HG02938 (cell line): Measurements from ENCODE around the gene ACTL10.
A peak's percentile ranks its signal among the peaks of the same experiment; 100 is the strongest.

Source experiments
- ATAC-seq: cut with Tn5 transposase; IDR thresholded peaks from one replicate; pipeline ENCODE4 v1.9.1; 2021; ENCODE audit warnings: mild to moderate bottlenecking, moderate library complexity; ENCODE audit not compliant: unreplicated experiment

The ACTL10 gene

DNA sequence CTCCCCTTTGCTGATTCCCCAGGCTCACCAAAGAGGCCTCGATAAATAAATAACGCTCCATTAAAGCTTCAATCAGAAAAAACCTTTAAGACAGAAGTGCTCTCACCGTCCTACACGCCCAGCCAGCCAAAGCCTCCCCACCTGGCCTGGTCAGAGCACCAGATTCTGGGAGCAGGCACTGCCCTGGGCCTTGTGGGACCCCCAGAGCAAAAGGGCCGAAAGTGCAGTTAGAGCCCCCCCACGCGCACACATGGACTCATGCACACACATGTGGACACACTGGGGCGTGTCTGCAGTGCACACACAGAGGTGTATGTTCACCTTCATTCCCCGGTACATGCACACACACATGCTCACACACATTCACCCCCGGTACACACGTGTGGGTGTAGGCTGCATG lies 9.4 kb downstream of the ACTL10 start:
- no peak for ATAC-seq

DNA sequence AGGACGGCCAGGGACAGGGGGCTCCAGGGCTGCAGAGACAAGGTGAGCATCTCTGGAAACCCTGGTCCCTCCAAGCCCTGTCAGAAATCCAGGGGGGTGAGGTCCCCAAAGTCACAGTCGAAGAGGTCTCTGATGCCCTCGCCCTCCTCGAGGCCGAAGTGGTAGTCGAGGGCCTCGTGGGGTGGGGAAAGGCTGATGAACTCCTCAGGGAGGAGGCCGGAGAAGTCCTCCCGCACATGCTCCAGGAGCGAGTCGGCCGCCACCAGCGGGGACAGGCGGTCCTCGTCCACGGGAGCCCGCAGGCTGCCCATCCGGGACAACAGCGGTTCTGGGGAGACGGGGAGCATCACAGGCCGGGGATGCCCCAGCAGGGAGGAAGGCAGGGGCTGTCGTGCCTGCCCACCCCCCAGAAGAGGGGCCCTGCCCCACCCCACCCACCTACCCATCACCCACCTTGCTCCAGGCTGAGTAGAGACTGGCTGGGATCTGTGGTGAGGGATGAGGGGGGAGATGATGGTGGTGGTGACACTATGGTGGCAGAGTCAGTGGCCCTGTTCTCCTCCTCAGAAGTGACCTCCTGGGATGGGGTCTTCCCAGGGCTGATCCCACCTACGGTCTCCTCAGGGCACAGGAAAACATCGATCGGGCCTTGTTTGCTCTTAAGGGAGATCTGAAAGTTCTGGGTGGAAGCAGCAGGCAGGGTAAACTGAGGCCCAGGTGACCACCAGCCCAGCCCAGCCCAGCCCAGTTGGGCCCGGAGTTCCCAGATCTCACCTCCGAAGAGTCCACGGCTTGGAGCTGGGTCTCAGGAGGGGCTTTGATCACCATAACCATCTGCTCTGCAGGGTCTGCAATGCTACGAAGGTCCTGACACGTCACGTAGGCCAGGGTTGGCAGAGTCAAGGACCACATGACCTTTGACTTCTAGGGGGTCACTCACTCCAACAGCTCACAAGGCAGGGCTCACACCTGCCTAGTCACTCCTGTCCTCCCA lies 10.2 kb downstream of the ACTL10 start:
- ATAC-seq: no peak

DNA sequence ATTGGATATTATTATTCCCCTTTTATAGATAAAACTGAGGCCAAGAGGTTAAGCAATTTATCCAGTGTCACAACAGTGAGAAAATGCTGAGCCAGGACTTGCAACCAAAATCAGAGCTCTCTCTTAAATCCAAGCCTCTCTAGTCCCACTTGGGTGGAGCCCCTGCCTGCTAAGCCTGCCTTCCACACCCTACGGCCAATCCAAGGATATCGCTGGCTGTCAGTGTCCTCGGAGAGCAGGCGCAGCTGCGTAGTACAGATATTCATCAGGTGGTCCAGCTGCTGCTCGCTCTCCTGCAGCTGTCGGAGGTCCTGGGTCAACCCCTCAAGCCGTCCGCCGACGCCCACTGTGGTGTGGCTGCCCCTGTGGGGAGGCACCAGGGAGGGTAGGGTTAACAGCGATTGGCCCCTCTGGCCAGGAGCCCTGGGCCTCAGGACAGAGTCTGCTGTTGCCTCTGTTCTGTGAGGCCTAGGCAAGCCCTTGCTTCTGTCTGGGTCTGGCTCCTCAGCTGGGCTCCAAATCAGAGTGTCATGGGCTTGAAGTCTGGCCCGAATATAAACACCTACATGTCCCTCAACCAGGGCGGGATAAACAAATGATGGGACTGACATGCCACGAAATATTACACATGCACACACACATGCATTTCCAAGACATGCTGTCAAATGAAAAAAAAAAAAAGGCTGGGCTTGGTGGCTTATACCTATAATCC lies 11.4 kb downstream of the ACTL10 start:
- no peak for ATAC-seq

DNA sequence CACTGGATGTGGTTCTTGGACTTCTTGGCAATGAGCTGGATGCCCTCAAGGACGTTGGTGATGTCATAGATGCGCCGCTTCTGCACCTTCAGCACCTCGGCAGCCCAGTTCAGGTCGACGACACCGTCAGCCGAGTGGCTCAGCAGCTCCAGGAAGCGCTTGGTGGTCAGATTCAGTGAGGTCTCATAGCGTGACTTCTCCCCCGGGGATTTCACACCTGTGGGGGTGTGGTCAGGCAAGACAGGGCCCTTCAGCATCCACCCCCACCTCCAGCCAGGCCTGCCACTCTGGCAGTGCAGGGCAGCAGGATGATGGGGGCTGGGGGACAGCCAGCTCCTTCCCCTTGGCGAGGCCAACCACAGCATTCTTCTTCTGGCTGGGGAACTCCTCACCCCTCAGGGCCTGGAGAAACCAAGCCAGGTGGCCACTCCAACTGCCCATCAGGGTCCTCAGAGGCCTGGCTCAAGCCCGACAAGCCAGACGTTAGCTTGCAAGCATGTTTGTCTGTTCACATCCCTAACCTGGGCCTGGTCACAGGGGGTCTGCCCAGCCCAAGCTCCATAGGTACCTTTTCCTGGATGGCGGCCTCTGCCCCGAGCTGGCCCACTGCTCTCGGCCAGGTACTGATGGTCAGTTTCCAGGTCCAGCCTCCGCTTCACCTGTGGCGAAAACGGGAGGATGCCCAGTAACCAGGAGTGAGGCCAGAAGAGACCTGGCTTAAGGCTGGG lies 13.2 kb downstream of the ACTL10 start:
- peak; percentile 52 for ATAC-seq

DNA sequence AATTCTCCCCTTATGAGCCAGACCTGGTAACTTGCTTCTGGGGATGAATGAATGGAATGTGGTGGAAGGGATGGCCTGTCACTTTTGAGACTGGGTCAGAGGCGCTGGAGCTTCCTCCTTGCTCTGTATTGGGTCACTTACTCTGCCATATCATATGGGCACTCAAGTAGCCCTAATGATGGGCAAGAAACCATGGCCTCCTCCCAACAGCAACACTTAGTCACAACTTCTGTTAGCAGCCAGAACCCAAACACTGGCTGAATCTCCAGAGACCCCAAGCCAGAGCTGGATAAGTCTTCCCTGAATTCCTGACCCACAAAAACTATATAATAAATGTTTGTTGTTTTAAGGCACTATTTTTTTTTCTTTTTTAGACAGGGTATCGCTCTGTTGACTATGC lies 13.9 kb downstream of the ACTL10 start:
- ATAC-seq: no peak

DNA sequence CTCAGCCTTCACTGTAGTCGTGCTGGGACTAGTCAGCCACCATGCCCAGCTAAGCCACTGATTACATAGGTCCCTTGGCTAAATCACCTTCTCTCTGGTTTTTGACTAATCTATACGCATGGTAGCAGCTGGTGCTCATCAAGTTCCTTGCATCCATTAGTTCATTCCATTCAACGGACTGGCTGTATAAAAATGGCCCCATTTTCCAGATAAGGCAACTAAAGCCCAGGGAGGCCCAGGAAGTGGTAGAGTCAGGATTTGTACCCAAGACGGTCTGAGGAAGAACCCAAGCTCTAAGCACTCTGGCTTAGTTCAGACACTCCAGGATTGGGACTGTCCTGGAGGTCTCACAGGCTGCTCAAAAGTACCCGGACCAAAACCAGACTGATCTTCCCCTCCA lies 14.5 kb downstream of the ACTL10 start:
- ATAC-seq: no peak

DNA sequence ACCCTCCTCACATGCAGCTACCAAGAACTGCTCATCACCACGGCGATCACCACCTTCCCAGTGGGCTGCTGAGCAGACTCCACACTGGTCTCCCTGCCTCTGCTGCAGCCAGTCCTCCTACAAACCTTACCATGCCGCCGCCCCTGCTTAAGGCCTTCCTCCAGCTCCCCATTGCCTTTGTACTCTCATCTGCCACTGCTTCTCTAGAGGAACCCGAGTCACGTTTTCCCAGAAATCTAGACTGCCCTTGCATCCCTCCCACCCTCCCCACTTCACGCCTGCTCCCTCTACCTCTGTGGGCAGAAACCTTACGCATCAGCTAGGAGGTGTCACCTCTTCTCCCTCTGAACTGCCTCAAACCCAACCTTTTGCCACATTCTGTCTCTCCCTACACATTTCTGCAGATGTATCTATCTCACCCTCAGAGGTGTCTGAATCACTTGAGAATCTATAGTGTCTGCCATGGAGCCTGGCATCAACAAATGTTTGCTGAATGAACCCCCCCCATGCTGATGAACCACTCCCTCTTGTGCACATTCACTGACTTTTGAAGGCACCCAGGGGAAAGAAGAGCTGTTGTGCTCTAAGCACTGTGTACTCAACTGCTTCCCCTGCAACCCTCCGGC lies 15.1 kb downstream of the ACTL10 start:
- no peak for ATAC-seq

DNA sequence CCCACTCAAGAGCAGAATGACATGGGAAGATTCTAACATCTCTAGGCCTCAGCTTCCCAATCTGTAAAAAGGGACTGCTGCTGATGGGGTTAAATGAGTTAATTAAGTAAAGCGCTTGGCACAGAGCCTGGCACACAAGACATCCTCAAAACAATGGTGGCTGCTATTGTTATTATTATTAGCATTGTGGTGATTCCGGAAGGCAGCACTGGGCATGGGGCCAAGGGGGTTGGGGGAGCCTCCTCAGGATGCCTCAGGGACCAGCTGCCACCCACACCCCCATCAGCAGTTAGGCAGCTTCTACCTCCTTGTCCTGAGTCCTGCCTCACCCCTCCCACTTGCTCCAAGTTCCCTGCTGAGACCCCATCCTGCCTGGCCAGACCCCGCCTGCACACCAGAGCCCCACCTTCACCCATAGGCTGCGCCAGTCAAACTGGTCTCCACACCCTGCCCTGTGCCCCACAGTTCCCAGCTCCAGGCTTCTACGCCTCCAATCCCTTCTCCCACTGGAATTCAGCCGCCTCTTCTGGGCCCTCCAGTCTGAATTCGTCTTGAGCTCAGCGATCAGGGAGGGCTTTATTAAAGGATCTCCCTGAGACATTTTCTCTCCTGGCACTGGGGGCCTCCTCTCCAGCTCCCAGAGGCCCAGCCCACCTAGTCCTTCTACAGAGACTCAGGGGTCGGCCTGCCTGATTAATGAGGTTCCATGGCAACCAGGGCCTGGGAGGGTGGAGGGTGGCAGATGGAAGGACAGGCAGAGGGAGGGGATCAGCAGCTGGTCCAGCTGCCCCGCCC lies 18.0 kb downstream of the ACTL10 start:
- ATAC-seq: no peak

DNA sequence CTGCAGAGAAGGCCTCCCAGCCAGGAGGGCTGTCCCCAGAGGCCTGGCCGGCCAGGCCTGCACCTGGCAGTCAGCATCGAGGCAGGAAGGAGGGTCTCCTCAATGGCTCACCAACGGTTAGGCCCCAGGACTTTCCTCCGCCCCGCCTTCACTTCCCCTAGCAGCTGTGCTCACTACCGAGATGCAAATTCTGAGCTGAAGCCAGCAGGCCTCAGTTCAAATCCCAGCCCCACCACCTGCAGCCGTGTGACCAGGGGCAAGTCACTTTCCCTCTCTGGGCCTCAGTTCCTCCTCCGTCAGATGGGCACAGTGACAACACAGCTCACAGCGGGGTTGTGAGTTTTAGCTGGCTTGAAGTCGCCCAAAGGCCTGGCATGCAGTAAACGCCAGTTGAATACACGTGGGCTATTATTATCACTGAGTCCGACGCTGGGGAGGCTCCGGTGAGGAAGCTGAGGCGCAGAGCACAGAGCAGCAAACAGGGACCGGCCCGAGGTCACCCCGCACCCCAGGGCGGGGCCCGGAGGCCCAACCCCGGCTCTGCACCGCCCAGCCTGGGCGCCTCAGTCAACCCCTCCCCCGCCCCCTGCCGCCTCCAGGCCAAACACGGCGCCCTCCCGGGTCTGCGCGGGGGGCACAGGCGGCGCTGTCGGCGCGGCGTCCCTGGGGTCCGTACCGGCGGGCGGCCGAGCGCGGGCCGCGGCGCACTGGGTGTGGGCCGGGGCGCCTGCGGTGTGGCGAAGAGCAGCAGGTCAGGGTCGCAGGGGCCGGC lies 18.8 kb downstream of the ACTL10 start:
- peak; percentile 37 for ATAC-seq

DNA sequence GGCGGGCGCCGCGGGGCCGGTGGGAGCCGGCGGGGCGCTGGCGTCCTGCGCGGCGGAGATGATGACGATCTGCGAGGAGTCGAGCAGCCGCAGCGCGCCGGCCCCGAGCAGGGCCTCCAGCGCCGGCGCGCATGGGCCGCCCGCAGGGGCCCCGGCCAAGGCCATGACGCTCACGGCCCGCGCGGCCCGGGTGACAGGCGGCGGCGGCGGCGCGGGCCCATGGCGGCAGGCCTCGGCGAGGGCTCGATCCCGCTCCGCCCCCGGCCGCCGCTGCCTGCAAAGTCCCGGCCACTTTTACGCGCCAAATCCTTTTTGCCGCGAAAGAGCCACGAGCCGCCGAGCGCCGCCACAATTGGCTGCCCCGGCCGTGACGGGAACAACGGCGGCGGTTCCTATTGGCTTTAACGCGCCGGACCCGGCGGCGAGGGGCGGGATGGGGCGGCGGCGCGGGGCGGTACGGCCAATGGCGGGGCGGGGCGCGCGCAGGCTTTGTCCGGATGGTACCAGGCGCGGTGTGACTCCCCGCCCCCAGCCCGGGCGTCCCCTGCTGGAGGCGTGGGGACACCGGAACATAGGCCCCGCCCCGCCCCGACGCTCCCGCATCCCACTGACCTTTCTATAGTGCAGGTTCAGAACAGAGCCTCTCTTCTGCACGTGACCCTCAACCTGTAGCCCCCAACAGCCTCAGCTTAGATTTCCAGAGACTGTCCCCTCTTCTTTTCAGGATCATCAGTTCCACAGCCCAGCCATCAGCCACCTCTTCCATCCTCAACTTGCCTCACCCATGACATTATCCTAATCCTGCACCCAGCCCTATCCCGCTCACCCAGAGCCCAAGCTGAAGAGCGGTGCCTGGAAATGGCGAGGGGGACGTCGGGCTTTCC lies 19.6 kb downstream of the ACTL10 start, which contains the start of gene E2F1:
E2F1 (minus strand) TSS at position 286 of the 884 bp plus-strand sequence; CDS start at position 165, 121 bp downstream.
- peak; percentile 71 for ATAC-seq

DNA sequence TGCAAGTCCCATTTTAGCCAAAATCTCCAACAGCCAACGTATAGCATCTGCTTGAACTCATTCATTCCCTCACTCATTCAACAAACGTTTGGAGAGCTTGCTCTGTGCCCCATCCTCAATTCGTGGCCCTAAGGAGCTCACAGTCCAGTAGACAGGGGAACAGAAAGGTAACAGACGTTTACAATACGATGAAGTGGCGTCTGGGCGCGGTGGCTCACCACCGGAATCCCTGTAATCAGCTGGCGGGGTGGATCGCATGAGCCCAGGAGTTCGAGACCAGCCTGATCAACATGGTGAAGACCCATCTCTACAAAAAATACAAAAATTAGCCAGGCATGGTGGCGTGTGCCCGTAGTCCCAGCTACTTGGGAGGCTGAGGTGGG lies 20.2 kb downstream of the ACTL10 start:
- ATAC-seq: no peak

DNA sequence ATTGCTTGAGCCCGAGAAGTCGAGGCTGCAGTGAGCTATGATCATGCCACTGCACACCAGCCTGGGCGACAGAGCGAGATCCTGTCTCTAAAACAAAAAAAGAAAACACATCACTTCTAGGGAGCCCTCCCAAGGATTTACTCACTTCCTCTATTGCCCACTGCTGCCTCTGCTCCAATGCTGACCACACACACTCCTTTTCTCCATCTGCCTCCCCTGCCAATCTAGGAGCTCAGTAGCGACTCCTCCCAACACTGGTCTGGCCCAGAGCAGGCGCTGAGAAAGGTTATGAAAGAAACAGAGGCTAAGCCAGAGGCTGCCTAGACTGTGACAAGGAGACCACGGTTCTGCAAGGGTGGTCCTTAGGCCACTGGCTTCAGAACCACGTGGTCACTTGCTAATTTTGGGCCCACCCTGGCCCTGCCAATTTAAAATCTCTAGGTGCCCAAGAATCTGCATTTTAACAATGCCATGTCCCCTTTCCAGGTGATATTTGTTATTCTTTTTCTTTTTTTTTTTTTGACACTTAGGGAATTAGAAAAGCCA lies 20.7 kb downstream of the ACTL10 start:
- no peak for ATAC-seq

DNA sequence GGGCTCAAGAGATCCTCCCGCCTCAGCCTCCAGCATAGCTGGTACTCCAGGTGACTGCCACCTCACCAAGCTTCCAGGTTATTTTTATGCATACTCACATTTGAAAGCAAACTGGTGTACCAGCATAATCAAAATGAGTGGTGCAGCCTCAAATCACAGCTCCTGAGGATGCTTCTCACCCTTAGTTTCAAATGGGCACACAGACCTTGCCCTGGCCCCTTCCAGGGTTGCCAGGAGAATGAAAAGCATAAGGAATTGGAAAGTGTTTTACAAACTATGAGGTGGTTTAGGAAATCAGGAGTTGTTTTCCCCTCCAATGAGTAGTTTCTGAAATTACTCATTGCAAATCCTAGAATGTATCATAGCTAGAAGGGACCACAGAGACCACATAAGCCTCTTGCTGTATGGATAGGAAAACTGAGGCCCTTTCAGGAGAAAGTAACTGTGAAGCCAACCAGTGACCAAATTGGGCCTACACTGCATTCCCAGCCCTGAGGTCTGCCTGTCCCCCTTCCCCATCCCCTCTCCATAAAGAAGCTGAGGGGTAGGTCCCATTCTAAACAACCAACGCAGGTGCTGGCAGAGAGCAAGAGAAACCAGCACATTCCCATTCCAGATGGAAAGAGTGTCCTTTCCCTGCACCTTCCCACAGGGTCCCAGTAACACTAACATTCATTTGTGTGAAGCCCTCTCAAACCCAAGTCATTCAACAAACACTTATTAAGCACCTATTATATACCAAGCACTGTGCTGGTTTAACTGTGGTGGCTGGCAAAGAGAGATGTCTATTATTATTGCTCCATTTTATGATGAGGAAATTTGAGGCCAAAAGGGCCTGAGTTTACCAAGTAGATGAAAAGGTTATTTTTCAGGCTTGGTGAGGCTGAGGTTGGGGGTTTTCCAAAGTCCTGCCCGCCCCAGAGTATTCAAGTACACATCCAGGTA lies 21.5 kb downstream of the ACTL10 start:
- ATAC-seq: no peak

DNA sequence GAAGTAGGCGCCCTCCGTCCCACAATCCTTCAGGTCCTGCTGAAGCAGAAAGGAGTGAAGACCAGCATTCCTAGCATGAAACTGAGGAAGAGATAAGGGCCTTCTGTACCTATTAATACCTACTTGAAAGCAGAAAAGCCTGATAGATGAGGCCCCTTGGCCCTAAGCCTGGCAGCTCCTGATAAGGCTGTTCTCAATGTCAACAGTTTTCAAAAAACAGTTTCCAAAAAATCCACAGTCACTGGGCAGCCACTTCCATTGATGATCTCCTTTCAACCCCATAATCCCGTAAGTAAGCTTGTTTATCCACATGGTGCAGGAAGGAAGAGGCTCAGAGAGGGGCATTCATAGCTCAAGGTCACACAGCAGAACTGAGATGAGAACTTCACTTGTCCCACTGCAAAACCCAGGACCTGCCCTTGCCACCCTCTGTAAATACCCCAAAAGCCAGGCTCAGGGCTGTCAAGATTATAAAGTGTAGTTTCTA lies 22.2 kb downstream of the ACTL10 start:
- no peak for ATAC-seq

DNA sequence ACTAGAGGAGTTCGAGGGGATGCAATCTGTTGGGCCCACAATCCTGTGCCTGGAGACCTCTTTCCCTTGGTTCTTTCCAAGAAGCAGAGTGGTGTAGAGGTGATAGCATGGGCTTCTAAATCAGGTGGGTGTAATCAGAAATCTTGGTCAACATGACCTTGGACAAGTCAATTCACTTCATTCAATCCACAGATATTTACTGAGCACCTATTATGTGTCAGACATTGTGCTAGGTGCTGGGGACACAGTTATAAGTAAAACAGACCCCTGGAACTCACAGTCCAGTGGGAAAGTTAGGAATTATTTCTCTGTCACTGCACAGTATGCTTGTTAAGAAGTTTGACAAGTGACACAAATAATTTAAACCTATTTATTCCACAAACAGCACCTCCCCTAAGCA lies 22.8 kb downstream of the ACTL10 start:
- no peak for ATAC-seq

DNA sequence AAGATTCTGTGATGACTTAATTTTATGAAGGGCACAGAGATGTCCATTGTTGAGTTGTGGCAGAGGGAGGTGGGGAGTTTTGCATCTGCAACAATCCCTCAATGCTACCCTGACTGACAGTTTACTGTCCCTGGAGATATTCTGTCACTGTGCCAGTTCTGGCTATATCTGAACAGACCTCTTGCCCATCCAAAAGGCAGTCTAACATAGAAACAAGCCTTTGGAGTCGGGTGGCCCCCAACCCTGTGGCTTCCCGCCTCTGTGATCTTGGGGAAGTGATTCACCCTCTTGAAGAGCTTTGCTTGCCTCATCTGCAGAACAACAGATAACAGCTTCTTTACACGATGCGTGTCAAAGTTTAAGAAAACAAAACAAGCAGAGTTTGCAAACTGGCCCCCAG lies 23.2 kb downstream of the ACTL10 start:
- no peak for ATAC-seq

DNA sequence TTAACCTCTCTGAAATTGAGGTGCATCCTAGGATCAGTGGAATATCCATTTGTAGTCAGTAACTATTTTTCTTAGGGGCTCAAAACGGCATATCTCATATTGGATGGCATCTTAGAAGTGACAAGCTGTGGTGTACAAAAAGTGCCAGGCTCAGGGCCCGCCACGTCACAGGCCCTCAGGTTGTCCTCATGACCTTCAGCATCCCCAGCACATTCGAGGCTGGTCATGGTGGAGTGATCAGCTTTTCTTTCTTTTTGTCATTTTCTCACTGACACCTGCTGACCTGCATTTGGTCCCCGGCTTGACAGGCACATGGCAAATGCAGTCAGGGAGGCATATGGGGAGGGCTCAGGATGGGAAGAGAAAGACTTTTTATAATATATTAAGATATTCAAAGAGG lies 26.5 kb downstream of the ACTL10 start:
- ATAC-seq: no peak
